GM12865 (cell line): ENCODE measurements around the gene FLYWCH2.
A peak's percentile ranks its signal among the peaks of the same experiment; 100 is the strongest.

ENCODE experiments used
- DNase-seq: peaks from one replicate; pipeline ENCODE4 v3.0.0; 2010; ENCODE audit warnings: low read depth
- H3K4me3 ChIP-seq: 2 replicates; pipeline ENCODE4 v1.5.1; 2011; ENCODE audit warnings: mild to moderate bottlenecking, low read depth, low read length, control low read depth
- TF ChIP-seq, protein P1 (sequence below): IDR thresholded peaks from 2 replicates; pipeline ENCODE4 v1.5.1; 2011; ENCODE audit warnings: low read length, control low read depth, low read depth, inconsistent platforms; ENCODE audit not compliant: insufficient read depth; ENCODE audit errors: missing control alignments

FLYWCH2 gene

DNA sequence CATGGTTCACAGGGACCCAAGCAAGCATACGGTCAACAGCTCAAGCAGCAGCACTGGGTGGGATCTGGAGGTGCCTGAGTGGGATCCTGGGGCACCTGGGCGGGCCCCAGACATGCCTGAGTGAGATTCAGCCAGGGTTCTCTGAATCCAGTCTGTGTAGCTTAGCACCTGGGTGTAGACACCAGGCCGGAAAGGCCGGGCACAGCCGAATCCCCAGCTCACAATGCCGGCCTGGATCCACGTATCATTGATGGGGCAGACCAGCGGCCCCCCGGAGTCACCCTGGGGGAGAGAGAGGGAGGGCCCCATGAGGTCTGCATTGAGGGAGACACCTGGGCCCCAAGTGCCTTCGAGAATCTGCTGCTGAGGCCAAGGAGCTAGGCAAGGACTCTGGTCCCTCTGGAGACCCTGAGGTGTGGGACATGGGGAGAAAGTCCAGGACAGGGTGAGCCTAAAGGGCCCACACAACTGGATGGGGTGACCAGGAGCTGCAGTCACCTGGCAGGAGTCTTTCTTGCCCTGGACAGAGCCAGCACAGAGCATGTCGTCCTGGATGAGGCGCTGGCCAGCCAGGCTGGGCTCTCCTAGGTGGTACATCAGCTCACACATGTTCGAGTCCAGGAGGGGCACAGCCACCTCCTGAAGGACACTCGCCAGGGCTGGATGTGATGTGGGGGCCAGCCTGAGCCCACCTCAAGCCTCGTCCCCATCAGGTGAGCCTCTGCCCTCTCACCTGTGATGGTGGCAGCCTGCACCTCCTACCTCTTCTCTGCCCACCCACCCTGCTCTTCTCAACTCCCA lies 43.2 kb upstream of the FLYWCH2 start:
- no peak overlapping the region for H3K4me3 ChIP-seq
- DNase-seq = no peak
- TF ChIP-seq, protein P1, sequence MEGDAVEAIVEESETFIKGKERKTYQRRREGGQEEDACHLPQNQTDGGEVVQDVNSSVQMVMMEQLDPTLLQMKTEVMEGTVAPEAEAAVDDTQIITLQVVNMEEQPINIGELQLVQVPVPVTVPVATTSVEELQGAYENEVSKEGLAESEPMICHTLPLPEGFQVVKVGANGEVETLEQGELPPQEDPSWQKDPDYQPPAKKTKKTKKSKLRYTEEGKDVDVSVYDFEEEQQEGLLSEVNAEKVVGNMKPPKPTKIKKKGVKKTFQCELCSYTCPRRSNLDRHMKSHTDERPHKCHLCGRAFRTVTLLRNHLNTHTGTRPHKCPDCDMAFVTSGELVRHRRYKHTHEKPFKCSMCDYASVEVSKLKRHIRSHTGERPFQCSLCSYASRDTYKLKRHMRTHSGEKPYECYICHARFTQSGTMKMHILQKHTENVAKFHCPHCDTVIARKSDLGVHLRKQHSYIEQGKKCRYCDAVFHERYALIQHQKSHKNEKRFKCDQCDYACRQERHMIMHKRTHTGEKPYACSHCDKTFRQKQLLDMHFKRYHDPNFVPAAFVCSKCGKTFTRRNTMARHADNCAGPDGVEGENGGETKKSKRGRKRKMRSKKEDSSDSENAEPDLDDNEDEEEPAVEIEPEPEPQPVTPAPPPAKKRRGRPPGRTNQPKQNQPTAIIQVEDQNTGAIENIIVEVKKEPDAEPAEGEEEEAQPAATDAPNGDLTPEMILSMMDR = no peak

DNA sequence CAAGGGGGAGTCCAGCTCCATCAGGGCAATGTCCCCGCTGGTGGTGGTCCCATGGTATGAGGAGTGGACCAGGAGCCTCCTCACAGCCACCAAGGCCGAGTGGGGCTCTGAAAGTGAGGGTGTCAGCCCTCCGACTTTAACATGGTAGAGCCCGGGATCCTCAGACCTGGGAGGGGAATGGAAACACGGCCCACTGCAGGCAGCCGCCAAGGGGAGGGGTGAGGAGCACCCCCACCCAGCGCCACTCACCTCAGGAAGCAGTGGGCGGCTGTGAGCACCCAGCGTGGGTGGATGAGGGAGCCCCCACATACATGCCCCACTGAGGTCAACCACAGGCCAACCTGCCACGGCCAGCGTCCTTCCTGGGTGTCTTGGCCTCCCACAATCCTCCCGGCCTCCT lies 42.1 kb upstream of the FLYWCH2 start:
- no peak for DNase-seq
- TF ChIP-seq, protein P1 = no peak

DNA sequence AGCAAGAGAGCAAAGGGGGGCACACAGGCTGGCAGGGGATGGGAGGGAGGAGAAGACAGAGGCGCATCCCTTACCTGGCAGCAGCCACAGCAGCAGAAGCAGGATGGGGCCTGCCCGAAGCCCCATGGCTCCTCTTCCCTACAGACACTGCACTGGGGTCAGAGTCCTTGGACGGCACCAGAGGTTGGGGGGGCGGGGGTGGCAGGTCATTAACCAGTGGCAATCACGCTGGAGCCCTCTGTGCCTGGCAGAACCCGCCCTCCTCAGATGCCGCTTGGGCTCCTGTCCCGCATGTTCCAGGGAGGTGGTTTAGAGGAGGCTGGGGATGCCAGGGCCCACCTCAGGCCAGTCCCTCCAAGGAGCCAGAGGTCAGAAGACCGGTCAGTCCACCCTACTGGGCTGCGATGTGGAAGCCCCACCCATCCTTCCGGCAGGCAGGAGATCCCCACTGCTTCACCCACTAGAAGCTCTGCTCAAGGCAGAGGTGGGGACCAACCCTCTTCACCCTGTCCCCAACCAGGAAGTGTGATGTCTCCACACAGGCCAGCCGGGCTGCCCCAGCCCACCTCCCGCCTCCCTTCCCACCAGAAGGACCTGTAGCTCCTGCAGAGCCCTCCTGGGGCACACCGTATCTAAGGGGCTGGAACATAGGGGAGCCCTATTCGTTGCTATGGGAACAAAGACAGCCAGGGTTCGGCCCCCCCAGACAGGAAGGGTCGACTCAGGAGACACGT lies 41.2 kb upstream of the FLYWCH2 start:
- peak; percentile 22 for DNase-seq
- peak overlapping the region; percentile 42 for H3K4me3 ChIP-seq
- TF ChIP-seq, protein P1 = no peak

More for the DNA sequence above, 42.1 kb upstream of the FLYWCH2 start:
- no peak overlapping the region for H3K4me3 ChIP-seq

DNA sequence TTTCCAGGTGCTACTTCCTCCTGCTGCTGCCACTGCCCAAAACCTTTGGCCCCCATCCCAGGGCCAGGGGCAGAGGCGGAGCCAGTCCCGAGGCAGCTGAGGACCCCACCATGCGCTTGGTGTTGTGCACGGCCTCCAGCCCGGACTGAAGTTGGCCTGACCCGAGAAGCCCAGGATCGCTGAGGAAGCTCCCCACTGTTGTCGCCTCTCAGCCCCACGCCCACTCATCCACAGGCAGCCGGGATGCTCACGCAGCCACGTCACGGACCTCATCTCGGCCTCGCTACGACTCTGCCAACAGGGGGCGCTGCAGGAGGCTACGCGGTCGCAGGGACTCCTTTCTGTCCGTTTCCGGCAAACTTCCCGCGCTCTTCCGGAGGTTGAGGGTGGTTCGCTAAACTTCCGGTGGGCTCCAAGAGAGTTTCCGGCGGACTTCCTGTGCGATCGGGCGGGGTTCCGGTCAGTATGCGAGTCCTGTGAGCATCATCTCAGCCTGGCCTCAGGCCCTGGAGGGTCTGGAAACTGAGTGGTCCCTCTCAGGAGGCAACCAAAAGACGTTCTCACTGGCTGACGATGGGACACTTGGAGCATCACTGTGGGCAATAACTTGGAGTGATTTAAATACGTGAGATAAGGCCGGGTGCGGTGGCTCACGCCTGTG lies 40.5 kb upstream of the FLYWCH2 start:
- TF ChIP-seq, protein P1 = peak; percentile 72
- peak overlapping the region; percentile 42 for H3K4me3 ChIP-seq
- peak; percentile 86 for DNase-seq

DNA sequence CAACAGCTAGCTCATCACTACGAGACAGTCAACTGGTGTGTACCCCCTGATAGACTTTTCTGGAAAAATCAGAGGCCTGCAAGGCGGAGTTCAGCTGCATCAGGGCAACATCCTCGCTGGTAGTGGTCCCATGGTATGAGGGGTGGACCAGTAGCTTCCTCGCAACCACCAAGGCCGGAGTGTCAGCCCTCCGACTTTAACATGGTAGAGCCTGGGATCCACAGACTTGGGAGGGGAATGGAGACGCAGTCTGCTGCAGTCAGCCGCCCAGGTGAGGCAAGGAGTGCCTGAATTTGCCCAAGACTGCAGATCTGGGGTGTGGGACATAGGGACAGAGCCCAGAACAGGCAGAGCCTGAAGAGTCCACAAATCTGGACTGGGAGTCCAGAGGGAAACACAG lies 39.5 kb upstream of the FLYWCH2 start:
- TF ChIP-seq, protein P1 = no peak
- no peak overlapping the region for H3K4me3 ChIP-seq

DNA sequence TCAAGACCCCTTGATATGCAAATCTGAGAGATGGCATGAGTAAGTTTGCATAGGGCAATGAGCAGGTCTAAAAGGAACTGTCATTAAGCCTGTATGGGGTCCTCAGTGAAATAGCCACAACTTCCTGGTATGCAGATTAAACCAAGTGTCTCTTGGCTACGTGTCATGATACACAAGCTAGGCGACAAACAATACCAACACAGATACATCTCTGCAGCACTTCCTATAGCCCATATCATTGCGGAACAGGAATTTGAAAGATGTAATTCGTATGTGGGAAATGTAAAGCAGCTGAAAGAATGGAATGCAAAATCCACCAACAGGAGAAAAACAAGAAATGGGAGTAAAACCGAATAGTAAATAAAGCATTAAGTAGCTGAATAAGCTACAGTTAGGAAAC lies 37.9 kb upstream of the FLYWCH2 start:
- TF ChIP-seq, protein P1 = no peak
- no peak for DNase-seq
- H3K4me3 ChIP-seq = no peak overlapping the region

More for the DNA sequence above, 39.5 kb upstream of the FLYWCH2 start:
- no peak for DNase-seq
